Stomach (tissue), 4 donors: ENCODE data around the gene KAZALD1.

Experiments used
- CTCF ChIP-seq, 7 experiments: fragments of 450-650 bp in 4 of 7; fragments of 200-600 bp in 3 of 7; sonication (generic) in 3 of 7; IDR thresholded peaks; one replicate each; pipeline ENCODE4 v1.5.1; 2016 to 2019; ENCODE audit warnings: antibody characterized with exemption in 7 of 7, control low read depth in 2 of 7, mild to moderate bottlenecking in 1 of 7
- EP300 ChIP-seq: sonication (generic); formaldehyde crosslinking; IDR thresholded peaks from one replicate; pipeline ENCODE4 v1.6.1; 2017; ENCODE audit warnings: antibody characterized with exemption

- no peak for TF ChIP-seq CTCF (IDR thresholded peaks at IDR 0.05)
- TF ChIP-seq EP300, result no peak
Observed at GRCh38 chr10:101095004-101095403, 33.2 kb downstream of the KAZALD1 start.
